ENCODE measurements around the gene OR1D5. TPM values are rescaled to one million over a fixed set of nuclear protein-coding genes. Genes with fewer than 3 reads are reported as not detected.

OR1D5 gene
- total RNA-seq, 2 donors from 2014 or later: not detected

DNA sequence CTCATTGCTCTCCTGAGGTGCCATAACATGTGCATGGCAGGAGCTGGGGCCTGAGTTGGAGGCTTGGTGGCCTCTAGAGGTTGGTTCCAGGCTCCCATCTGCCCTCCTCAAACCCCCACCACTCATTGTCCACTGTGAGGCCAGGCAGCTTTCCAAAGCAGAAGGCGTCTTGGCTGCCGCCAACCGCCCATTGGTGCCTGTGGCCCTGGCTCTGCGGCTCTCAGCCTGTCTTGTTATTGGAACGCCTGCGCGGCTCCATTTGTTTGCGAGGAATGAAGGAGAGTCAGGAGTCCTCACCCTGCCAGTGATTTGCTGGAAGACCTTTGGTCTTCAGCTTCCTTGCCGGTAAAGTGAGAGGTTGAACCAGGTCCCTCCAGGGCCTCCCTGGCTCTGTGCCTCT is 43.6 kb downstream of the OR1D5 start:
- no peaks in the 10 kb centered on the region for H3K27me3 ChIP-seq (ENCODE audit: control insufficient read depth, insufficient read depth, low read length, poor library complexity, severe bottlenecking)
- no peaks in the 10 kb centered on the region for H3K4me1 ChIP-seq (ENCODE audit: control insufficient read depth, insufficient read depth, low read length)
- DNase-seq: no peak
- no peaks in the 10 kb centered on the region for H3K27me3 Mint-ChIP-seq (ENCODE audit: insufficient read depth)
- peaks cover 37% of the 10 kb centered on the region for H3K9me3 Mint-ChIP-seq
- H3K27ac ChIP-seq (ENCODE audit: low read depth, low read length): no peak overlapping the region
- H3K36me3 ChIP-seq (ENCODE audit: control insufficient read depth, insufficient read depth, low read length): peaks cover 21% of the 10 kb centered on the region
- no peaks in the 10 kb centered on the region for H3K4me1 Mint-ChIP-seq
- no peak overlapping the region for H3K4me3 Mint-ChIP-seq
- no peak overlapping the region for H3K9ac ChIP-seq (ENCODE audit: extremely low read depth, low read length, poor library complexity, severe bottlenecking)
- WGBS, 2 experiments (ENCODE audit: insufficient coverage in 1 of 2, insufficient read length in 1 of 2): 76 to 82% methylated on average over 6 to 9 of the region's 9 CpGs
- peaks cover 38% of the 10 kb centered on the region for H3K9me3 ChIP-seq (ENCODE audit: control insufficient read depth, low read length)
- peaks cover 59% of the 10 kb centered on the region for H3K36me3 Mint-ChIP-seq (ENCODE audit: low read depth)
- no peak overlapping the region for H3K27ac Mint-ChIP-seq
- TF ChIP-seq, protein P1, sequence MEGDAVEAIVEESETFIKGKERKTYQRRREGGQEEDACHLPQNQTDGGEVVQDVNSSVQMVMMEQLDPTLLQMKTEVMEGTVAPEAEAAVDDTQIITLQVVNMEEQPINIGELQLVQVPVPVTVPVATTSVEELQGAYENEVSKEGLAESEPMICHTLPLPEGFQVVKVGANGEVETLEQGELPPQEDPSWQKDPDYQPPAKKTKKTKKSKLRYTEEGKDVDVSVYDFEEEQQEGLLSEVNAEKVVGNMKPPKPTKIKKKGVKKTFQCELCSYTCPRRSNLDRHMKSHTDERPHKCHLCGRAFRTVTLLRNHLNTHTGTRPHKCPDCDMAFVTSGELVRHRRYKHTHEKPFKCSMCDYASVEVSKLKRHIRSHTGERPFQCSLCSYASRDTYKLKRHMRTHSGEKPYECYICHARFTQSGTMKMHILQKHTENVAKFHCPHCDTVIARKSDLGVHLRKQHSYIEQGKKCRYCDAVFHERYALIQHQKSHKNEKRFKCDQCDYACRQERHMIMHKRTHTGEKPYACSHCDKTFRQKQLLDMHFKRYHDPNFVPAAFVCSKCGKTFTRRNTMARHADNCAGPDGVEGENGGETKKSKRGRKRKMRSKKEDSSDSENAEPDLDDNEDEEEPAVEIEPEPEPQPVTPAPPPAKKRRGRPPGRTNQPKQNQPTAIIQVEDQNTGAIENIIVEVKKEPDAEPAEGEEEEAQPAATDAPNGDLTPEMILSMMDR (conservative IDR thresholded peaks at IDR 0.05): no peak
- no peak overlapping the region for H3K4me3 ChIP-seq (ENCODE audit: low read length)

DNA sequence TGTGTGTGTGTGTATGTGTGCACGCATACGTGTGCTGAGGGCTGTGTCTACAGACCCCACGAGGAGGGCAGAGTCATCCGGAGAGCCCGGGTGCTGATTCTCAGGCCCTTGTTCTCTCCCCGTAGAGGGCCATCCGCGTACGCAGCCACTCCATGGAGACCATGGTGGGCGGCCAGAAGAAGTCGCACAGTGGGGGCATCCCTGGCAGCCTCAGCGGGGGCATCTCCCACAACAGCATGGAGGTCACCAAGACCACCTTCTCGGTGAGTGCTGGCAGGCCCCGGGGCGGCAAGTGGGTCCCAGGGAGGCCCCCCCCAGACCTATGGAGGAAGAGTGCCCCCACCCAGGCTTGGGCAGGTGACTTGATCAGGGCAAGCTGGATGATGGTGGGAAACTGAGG is 45.5 kb downstream of the OR1D5 start:
- H3K9ac ChIP-seq (ENCODE audit: extremely low read depth, low read length, poor library complexity, severe bottlenecking): no peak overlapping the region
- TF ChIP-seq, protein P1 (conservative IDR thresholded peaks at IDR 0.05): no peak
- H3K36me3 ChIP-seq (ENCODE audit: control insufficient read depth, insufficient read depth, low read length): peaks cover 18% of the 10 kb centered on the region
- no peaks in the 10 kb centered on the region for H3K4me1 ChIP-seq (ENCODE audit: control insufficient read depth, insufficient read depth, low read length)
- WGBS, 2 experiments (ENCODE audit: insufficient coverage in 1 of 2, insufficient read length in 1 of 2): 93 to 97% methylated on average over 15 of the region's 15 CpGs
- H3K36me3 Mint-ChIP-seq (ENCODE audit: low read depth): peaks cover 42% of the 10 kb centered on the region
- no peak overlapping the region for H3K27ac ChIP-seq (ENCODE audit: low read depth, low read length)
- no peaks in the 10 kb centered on the region for H3K27me3 Mint-ChIP-seq (ENCODE audit: insufficient read depth)
- no peak overlapping the region for H3K4me3 Mint-ChIP-seq
- peaks cover 22% of the 10 kb centered on the region for H3K9me3 Mint-ChIP-seq
- H3K27ac Mint-ChIP-seq: no peak overlapping the region
- H3K4me1 Mint-ChIP-seq: no peaks in the 10 kb centered on the region
- H3K4me3 ChIP-seq (ENCODE audit: low read length): no peak overlapping the region
- DNase-seq: no peak
- peaks cover 24% of the 10 kb centered on the region for H3K9me3 ChIP-seq (ENCODE audit: control insufficient read depth, low read length)
- H3K27me3 ChIP-seq (ENCODE audit: control insufficient read depth, insufficient read depth, low read length, poor library complexity, severe bottlenecking): no peaks in the 10 kb centered on the region

DNA sequence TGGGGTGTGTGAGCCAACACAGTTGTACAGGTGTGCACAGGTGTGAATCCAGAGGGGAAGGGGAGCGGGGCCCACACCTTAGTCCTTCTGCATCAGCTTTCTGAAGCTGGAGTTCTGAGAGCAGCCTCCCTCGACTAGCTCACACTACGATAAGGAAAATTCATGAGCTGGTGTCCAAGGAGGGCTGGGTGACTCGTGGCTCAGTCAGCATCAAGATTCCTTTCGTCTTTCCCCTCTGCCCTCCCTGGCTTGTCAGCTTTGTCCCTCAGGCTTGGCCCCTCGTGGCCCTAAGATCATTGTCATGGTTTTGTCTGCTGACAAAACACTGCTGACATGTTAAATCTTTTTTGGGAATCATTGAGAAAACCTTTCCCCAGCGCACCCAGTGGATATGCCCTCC is 47.5 kb downstream of the OR1D5 start:
- no peak overlapping the region for H3K4me3 ChIP-seq (ENCODE audit: low read length)
- peaks cover 4% of the 10 kb centered on the region for H3K36me3 ChIP-seq (ENCODE audit: control insufficient read depth, insufficient read depth, low read length)
- H3K27ac ChIP-seq (ENCODE audit: low read depth, low read length): no peak overlapping the region
- no peaks in the 10 kb centered on the region for H3K4me1 ChIP-seq (ENCODE audit: control insufficient read depth, insufficient read depth, low read length)
- TF ChIP-seq, protein P1 (conservative IDR thresholded peaks at IDR 0.05): no peak
- H3K9me3 ChIP-seq (ENCODE audit: control insufficient read depth, low read length): peaks cover 3% of the 10 kb centered on the region
- no peak overlapping the region for H3K9ac ChIP-seq (ENCODE audit: extremely low read depth, low read length, poor library complexity, severe bottlenecking)
- H3K27me3 ChIP-seq (ENCODE audit: control insufficient read depth, insufficient read depth, low read length, poor library complexity, severe bottlenecking): no peaks in the 10 kb centered on the region
- Mint-ChIP-seq H3K4me1 (no peaks in the 10 kb centered on the region), H3K9me3 (peaks cover 3% of the 10 kb centered on the region), H3K36me3 (ENCODE audit: low read depth) (peaks cover 29% of the 10 kb centered on the region), H3K27me3 (ENCODE audit: insufficient read depth) (no peaks in the 10 kb centered on the region), H3K4me3 (no peak overlapping the region), H3K27ac (no peak overlapping the region)
- WGBS, 2 experiments (ENCODE audit: insufficient coverage in 1 of 2, insufficient read length in 1 of 2): 76 to 89% methylated on average over 6 to 7 of the region's 7 CpGs
- no peak for DNase-seq

Measured in endodermal cell (in vitro differentiated cells).